Activated T-cell treated with anti-CD3 and anti-CD28 coated beads, Interleukin-2, amount 50 U/mL, for 1 hour (primary cell): ENCODE results near the gene PIP5K1C.

Source experiments
- DNase-seq: peaks from one replicate; pipeline ENCODE4 v3.0.0-alpha.2; 2020

PIP5K1C gene

GRCh38 chr19:3607303-3608078 lies 92.8 kb downstream of the PIP5K1C start:
- no peak for DNase-seq

- DNase-seq, result peak; percentile 69
Measured at GRCh38 chr19:3606690-3607289, 93.5 kb downstream of the PIP5K1C start, which contains the start of gene TBXA2R. TSS of gene TBXA2R (minus strand) at chr19:3606875. CDS start at chr19:3600634, 6,241 bp downstream.

- peak; percentile 46 for DNase-seq
Measured at GRCh38 chr19:3606174-3606689, 94.0 kb downstream of the PIP5K1C start.

GRCh38 chr19:3605770-3606169 lies 94.5 kb downstream of the PIP5K1C start:
- DNase-seq, result no peak

DNA sequence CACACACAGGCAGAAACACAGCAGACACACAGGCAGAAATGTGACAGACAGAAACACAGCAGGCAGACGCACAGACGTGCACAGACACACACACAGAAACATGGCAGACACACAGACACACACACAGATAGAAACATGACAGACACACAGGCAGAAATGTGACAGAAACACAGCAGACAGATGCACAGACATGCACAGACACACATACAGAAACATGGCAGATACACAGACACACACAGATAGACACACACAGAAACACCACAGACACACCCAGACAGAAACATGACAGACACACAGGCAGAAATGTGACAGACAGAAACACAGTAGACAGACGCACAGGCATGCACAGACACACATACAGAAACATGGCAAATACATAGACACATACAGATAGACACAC lies 94.9 kb downstream of the PIP5K1C start:
- no peak for DNase-seq

GRCh38 chr19:3604987-3605343 lies 95.3 kb downstream of the PIP5K1C start:
- peak; percentile 38 for DNase-seq

- no peak for DNase-seq
Measured at GRCh38 chr19:3604227-3604986, 95.9 kb downstream of the PIP5K1C start.

DNA sequence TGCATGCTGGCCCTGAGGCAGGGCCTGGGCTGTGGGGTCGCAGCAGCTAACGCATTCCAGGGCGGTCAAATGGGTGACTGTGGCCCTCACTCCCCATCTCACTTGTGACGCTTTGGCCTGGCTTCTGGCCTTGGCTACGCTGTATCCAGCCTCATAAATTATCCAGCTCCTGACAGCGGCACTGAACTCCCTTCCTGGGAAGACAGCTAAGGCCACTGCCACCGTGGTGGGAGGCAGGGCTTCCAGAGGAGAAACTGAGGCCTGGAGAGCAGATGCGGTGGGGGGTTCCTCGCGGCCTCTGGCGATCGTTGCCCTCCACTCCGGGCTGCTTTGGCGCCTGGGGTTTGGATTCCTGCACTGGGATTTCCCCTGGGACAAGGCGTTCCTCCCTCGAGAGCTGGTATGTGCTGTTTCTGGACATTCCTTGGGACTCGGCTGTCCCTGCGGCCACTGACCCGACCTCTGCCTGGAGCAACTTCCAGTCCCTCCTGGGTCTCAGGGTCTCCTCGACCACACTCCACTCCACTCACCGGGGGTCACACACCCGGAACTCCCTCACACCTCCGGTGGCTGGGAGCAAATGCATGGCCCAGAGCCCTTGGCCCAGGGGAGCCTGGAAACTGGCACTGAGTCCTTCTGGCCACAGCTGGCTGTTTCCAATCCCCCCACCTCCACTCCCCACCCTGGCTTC lies 97.0 kb downstream of the PIP5K1C start:
- no peak for DNase-seq

DNA sequence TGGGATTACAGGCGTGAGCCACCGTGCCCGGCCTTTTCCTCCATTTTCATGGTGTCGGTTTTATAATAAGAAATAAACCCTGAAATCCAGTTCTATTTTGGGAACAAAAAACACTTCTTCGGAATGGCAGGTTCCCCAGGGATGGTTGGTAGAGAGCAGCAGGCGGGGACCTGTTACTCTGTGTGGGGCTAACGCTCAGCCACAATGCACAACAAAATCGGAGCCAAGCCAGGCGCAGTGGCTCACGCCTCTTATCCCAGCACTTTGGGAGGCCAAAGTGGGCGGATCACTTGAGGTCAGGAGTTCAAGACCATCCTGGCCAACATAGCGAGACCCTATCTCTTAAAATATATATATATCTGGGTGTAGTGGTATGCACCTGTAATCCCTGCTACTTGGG lies 99.2 kb downstream of the PIP5K1C start:
- DNase-seq, result no peak

GRCh38 chr19:3599776-3600187 lies 100.5 kb downstream of the PIP5K1C start:
- no peak for DNase-seq

DNA sequence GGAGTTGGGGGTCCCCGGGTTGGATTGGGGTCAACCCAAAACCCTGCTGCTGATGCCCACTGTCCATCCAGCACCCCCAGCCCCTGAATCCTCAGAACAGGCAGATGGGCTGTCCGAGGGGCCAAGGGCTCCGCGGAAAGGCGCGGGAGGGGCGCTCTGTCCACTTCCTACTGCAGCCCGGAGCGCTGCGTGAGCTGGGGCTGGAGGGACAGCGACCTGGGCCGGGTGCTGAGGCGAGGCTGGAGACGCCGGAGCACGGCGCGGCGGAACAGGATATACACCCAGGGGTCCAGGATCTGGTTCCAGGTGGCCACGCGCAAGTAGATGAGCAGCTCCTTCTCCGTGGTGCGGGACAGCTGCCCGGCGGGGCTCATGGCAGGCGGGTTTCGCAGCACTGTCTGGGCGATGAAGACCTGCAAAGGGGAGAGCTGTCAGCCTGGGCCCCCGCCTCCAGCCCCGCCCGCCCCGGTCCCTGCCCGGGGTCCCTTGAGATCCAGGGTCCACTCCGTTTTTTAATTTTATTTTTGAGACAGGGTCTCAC lies 104.7 kb downstream of the PIP5K1C start:
- no peak for DNase-seq

- no peak for DNase-seq
Measured at GRCh38 chr19:3593156-3593555, 107.1 kb downstream of the PIP5K1C start.

- no peak for DNase-seq
Measured at GRCh38 chr19:3591876-3592613, 108.2 kb downstream of the PIP5K1C start.

- no peak for DNase-seq
Measured at GRCh38 chr19:3590991-3591659, 109.1 kb downstream of the PIP5K1C start.

GRCh38 chr19:3589949-3590348 lies 110.3 kb downstream of the PIP5K1C start:
- no peak for DNase-seq

DNA sequence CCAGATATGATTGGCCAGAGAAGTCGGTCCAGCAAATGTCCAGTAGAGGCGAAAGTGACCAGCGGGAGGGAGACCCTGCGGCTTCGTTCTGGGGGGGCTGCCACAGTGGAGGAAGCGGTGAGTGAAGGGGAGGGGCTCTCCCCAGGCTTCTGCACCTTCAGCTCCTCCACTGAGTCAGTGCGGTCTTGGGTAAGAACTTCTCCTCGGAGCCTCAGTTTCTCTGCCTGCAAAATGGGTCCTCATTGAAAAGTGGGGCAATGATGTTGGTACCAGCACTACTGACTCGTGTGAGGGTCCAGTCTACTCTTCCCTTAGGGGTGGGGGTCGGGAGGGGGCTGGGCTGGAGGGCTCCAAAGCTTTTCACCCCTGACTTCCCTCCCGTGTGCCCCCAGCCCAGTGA lies 110.8 kb downstream of the PIP5K1C start:
- no peak for DNase-seq

- DNase-seq, result no peak
Measured at GRCh38 chr19:3586707-3587346, 113.4 kb downstream of the PIP5K1C start.

DNA sequence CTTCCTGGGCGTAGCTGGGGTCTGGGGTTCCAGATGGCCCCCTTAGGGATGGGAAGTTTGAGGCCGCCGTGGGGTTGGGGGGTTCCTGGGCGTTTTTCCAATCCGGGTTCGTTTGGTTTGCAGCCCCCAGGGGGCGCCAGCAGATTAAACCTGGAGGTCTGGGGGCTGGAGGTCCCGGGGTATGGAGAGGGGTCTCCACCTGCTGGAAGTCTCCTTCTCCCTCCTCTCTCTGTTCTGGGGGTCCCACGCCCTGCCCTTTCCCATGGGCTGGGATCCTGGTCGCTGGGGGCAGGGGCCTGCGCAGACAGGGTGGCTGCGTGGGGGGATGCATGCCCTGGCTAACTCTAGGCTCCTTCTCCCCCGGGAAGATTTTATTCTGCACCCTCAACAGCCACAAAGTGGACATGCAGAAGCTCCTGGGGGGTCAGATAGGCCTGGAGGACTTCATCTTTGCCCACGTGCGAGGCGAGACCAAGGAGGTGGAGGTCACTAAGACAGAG lies 114.1 kb downstream of the PIP5K1C start:
- DNase-seq, result peak; percentile 63

DNA sequence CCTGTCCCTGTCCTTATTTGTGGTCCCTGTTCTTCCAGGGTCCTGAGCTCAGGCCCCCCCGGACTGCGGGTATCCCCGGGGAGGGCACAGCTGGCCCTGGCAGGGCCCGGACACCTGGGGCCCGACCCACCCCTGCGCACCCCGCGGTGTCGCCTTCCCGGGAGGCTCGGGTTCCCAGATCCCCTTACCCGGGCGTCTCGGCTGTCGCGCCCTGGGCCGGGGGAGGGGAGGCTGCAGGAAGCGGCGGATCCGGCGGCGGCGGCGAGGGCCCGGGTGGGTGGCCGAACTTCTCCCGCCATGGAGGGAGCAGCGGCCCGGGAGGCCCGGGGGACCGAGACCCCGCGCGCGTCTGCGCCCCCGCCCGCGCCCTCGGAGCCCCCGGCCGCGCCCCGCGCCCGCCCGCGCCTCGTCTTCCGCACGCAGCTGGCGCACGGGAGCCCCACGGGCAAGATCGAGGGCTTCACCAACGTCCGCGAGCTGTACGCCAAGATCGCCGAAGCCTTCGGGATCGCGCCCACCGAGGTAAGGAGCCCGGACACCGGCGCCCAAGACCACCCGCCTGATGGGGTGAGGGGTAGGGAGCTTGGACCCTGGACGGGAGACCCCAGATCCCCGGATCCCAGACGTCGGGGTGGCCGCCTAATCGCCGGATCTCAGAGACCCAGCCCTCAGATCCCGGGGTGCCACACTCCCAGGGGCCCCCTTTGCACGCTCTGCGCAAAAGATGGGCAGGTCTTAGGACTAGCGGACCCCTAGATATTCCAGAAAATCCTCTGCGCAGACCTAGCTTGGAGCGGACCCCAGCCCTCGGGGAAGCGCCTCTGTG lies 114.8 kb downstream of the PIP5K1C start, which contains the start of gene GIPC3:
Gene GIPC3 (plus strand): TSS at position 178 of the 826 bp plus-strand sequence. CDS start 120 bp downstream, at position 298.
- DNase-seq, result peak; percentile 36
